PFSK-1 (cell line): Measurements from ENCODE around the gene POC1B.

Experiments
- REST ChIP-seq, 2 experiments: IDR thresholded peaks; 2 replicates each; pipeline versions ENCODE4 v1.6.1 to v1.8.0; 2011 to 2012; ENCODE audit warnings: low read depth in 2 of 2, low read length in 2 of 2, control low read depth in 1 of 2, inconsistent platforms in 1 of 2, mild to moderate bottlenecking in 1 of 2, moderate library complexity in 1 of 2; ENCODE audit not compliant: insufficient read depth in 1 of 2
- TAF1 ChIP-seq: IDR thresholded peaks from 2 replicates; pipeline ENCODE4 v1.6.1; 2012; ENCODE audit warnings: low read length, control low read depth, borderline replicate concordance; ENCODE audit not compliant: insufficient read depth

GRCh38 chr12:89448526-89448925 lies 77.3 kb downstream of the POC1B start:
- TF ChIP-seq TAF1 (no peak), REST (IDR thresholded peaks at IDR 0.05; ENCODE audit: insufficient read depth in 1 of 2, low read depth in 2 of 2, low read length in 2 of 2) (no peak)
